MG63 (cell line): ENCODE measurements around the gene AMOTL1. TPM values are rescaled to one million over a fixed set of nuclear protein-coding genes. Genes with fewer than 3 reads are reported as not detected.

Experiments used
- DNase-seq: peaks from one replicate; pipeline ENCODE4 v3.0.0-alpha.2; 2020
- H3K27me3 ChIP-seq: fragments of 250-450 bp; sonication (Bioruptor Pico); 2 replicates; pipeline ENCODE4 v1.5.1; 2020; ENCODE audit warnings: mild to moderate bottlenecking, moderate library complexity
- H3K36me3 ChIP-seq: fragments of 250-450 bp; sonication (Bioruptor Pico); 2 replicates; pipeline ENCODE4 v1.5.1; 2020; ENCODE audit warnings: mild to moderate bottlenecking, moderate library complexity
- H3K4me3 ChIP-seq: fragments of 250-450 bp; sonication (Bioruptor Pico); 2 replicates; pipeline ENCODE4 v1.5.1; 2020; ENCODE audit warnings: mild to moderate bottlenecking, moderate library complexity
- H3K9me3 ChIP-seq: fragments of 250-450 bp; sonication (Bioruptor Pico); 2 replicates; pipeline ENCODE4 v1.5.1; 2020; ENCODE audit warnings: mild to moderate bottlenecking, moderate library complexity
- total RNA-seq: library from RNA; depleted of rRNA; stranded (reverse); fragments of >200 nt; shearing (Covaris generic); gene quantifications from 2 replicates; pipeline ENCODE4 v1.2.3, GENCODE V29; 2014; ENCODE audit warnings: low replicate concordance; rRNA removed

Gene AMOTL1
- total RNA-seq, 1 experiment from 2014 or later: 15.1 TPM

DNA sequence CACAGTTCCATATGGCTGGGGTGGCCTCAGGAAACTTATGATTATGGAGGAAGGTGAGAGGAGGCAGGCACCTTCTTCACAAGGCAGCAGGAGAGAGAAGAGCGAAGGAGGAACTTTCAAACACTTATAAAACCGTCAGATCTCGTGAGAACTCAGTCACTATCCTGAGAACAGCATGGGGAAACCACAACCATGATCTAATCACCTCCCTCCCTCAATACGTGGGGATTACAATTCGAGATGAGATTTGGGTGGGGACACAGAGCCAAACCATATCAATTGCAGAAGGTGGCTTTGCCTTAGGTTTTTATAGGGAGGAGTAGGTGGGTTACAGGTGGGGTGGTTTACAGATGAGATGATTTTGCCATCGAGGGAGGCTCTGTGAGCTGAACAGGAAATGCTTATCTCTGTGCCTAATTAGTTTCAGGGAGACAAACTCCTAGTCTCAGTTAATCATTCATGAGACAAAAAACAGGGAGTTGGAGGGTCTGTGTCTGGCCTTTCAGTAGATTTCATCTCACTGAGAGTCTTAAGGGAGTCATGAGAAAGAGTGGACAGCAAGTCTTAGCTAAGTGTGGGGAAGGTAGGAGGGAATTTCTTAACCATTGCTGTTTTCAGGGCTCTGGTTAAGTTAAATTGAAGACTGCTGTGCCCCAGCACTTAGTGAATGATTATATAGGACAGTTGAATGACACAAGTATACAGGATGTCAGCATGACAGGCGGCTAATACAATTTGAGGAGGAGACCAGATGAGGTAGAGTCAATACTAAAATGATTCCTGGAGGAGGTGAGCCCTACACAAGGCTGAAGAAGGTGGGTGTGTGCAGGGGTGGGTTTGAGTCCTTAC is 157.5 kb downstream of the AMOTL1 start:
- peaks cover 2% of the 10 kb centered on the region; the same call in 1 of the 2 replicates for H3K9me3 ChIP-seq
- H3K36me3 ChIP-seq: no peaks in the 10 kb centered on the region
- H3K4me3 ChIP-seq: no peak overlapping the region
- no peak for DNase-seq
- no peaks in the 10 kb centered on the region for H3K27me3 ChIP-seq

DNA sequence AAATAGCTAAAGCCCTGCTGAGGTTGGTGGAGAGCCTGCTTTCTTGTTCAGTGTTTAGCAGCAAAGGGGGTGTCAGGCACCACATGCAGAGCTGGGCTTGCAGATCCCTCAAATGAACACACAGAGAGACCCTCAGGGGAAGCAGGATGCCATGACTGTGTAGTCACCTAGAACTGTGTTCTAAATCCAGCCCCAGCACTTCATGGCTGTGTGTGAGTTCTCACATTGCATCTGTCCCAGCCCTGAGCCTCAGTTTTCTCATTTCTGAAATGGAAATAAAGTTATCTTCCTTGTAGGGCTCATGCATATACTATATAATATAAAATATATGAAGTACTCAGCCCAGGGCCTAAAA is 158.1 kb downstream of the AMOTL1 start:
- DNase-seq: no peak
- no peak overlapping the region for H3K4me3 ChIP-seq

More for the DNA sequence above, 158.1 kb downstream of the AMOTL1 start:
- Histone ChIP-seq H3K36me3 (no peaks in the 10 kb centered on the region), H3K27me3 (no peaks in the 10 kb centered on the region), H3K9me3 (peaks cover 2% of the 10 kb centered on the region; the same call in 1 of the 2 replicates)

Other genes with a start within 250 kb of the AMOTL1 start
- 4.6 and 9.4 TPM in 2 replicates for gene FUT4, start 224.4 kb upstream of the AMOTL1 start, total RNA-seq
- 0.20 TPM in 1 of 2 replicates, not detected in the other for gene PIWIL4, start 201.0 kb upstream of the AMOTL1 start, total RNA-seq
- 62.2 and 63.9 TPM in 2 replicates for gene CWC15, start 205.2 kb downstream of the AMOTL1 start, total RNA-seq
- 0.89 and 0.91 TPM in 2 replicates for gene KDM4D, start 205.4 kb downstream of the AMOTL1 start, total RNA-seq